DMS79 treated with DMSO at 0.1 percent for 48 hours (cell line): ENCODE measurements around the gene TOX2.

Source experiments
- DNase-seq: peaks from one replicate; lab custom pipeline; 2025; lab: John Stamatoyannopoulos, UW

The TOX2 gene

DNA sequence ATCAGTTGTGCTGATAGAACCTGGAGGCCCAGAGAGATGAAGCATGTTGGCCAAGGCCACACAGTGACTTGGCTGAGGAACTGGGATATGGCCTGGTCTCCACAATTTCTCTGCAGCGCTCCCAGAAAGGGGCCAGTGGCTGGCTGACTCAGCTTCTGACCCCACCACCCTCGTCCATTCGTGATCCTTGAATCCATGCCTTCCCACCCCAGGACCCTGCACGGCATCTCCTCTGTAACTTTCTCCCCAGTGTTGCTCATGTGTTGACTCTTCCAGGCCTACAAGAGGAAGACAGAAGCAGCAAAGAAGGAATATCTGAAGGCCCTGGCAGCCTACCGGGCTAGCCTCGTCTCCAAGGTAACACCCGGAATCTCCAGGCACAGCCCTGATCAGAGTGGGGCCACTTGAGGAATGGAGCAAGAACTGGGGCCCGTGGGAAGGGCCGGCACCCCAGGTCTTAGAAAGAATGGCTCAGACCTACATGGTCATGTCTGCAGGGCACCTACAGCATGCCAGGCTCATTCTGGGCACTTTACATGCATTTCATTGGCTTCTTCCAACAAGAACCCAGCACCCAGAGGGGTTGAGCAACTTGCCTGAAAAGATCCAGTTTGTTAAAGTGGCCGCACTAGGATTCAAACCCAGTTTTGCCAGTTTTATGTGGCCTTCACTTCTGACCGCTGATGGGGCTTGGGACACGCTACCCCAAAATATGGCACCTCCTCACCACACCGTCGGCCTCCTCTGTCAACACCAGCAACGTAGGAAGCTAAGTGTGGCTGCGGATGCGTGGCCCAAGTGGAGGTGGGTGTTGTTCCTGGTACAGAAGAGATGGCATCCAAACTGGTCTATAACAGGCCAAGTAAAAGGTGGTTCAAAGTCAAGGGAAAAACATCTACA, 150.1 kb downstream of the TOX2 start:
- no peak for DNase-seq

DNA sequence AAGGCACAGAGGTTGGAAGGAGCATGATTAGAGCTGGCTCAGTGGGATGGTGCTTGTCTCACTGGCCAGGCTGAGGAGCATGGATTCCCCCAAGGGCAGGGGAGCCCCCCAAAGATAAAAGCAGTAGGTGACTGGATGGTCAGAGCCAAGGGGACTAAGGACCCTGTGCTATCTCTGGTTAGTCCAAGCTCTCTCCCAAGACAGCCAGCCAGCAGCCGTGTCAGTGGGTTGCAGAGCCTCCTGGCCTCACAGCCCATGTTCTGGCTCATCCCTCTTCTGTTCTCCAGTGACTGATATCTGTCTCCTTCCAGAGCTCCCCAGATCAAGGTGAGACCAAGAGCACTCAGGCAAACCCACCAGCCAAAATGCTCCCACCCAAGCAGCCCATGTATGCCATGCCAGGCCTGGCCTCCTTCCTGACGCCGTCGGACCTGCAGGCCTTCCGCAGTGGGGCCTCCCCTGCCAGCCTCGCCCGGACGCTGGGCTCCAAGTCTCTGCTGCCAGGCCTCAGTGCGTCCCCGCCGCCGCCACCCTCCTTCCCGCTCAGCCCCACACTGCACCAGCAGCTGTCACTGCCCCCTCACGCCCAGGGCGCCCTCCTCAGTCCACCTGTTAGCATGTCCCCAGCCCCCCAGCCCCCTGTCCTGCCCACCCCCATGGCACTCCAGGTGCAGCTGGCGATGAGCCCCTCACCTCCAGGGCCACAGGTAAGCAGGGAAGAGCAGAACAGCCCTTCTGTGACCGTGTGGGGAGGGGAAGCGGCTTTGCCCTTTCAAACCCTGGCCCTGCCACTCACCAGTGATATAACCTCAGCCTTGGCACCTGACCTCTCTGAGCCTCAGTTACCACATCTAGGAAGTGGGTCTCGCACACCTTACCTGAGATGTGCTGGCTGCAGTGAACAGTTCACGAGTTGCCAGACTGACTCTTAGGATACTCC, 151.0 kb downstream of the TOX2 start:
- DNase-seq = no peak

DNA sequence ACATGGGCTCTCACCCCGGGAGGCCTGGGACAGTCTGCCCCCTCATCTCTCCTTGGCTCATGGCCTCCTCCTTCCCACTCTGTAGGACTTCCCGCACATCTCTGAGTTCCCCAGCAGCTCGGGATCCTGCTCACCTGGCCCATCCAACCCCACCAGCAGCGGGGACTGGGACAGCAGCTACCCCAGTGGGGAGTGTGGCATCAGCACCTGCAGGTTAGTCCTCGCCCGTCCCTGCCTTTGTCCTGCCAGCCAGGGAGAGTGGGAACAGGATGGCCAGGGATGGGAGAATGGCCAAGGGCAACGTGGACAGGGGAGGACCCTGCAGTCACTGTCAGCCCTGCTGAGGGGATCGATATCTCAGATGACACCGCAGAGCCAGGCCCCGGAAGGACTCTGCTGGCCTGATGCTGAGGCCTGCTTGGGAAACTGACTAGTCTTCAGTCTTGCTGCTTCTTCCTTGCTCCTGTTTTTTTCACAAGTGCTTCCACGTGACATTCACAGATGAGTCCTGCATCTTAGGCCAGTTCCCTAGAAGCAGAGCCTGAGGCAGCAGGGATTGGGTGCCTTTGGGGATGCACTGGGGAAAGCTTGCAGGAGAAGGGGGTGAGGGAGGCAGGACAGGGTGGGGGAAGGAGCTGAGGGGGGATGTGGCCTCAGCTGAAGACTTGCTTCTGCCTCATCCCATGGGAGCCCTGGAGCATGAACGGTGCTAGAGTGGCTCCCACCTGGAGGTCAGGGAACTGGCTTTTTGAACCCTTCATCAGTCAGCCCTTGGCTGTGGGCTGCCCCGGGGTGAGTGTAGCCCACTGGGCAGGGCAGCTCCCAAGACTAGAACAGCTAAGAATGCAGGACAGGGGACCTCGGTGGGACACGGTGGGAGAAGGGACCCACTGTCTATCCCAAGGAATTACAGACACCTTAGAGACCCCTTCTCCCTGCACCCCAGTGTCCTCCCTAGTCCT, 152.3 kb downstream of the TOX2 start:
- DNase-seq = no peak

DNA sequence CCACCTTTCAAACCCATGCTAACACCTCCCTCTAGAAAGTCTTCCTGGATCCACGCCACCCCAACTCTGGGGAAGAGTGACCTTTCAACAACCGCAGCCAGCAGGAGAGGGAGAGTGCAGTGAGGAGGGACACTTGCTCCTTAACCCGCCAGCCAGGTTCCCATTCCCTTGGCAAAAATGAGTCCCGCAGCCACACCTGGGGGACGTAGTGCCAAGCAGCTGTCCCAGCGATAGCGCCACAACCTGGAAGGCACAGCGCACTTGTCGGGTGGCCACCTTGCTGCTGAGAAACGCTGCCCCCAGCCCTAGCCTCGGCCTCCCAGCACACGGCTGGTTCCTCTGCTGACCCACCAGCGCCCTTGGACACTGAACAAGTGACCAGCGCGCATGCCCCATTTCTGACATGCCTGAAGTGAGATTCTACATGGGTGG, 153.0 kb downstream of the TOX2 start:
- DNase-seq = no peak

DNA sequence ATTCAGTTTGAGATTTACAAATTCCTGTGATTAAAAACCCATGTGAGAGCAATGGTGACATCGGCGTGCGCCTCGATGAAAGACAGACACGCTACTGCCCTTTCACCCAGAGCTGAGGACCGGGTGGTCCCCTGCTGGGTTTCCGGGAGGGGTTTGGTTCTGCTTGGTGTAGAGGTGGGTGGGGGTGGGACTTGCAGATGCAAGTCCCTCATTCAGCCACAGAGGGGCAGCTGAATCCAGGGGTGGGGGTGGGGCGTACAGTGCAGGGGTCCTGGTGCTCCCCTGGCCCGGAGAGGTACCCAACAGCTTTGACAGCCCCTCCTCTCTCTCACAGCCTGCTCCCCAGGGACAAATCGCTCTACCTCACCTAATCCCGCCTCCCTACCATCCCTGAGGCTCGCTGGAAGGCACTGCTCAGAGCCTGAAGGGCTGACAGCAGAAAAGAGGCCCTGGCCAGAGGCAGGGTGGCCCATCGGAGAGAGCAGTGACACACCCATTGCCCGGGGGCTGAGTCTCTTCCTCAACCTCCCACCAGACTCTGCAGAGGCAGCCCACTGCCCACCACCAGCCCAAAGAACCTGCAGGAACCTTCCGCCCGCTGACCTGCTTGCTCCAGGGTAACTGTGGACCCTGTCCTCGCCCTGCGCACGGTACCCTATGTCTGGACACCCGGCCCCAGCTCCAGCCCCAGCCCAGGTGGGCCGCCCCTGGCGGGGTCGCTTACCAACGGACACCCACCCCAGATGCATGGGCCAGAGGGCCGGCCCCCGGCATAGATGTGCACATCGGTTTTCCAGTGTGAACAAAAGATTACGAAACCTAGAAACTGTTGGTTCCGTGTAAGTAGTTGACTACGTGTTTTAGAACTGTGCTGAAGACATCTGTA, 153.9 kb downstream of the TOX2 start:
- no peak for DNase-seq

DNA sequence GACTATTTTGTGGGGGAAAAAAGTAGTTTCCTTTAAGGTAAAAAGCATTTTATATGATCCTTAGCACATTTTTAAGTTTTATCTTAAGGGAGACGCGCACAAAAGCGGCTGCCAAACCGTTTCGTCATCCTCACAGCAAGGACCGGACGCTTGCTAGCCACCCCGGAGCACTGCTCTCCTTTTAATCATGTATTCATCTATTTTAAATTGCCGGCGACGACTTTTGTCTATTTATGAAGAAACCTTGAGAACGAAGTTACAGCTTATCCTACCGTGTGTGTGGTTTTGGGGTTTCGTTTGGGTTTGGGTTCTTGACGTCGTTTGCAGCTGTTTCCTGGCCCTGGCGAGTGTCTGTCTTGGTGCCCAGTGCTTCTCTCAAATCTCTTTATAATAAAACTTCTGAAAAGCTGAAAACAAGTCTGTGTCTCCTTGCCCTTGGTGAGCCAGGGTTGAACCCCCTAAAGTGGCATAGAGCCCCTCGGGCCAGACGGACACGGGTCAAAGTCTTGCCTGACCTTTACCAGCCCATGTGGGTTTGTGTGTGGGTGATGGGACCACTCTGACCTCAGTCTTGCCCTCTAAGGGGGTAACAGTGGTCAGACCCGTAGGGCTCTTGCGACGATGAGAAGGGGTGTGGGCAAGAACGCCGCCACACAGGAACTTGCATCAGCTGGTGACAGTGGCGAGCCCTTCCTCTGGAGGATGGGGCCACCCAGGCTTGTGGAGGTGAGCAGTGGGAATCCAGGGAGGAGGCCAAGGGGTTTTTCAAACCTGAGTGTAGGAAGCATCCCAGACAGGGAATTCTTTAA, 154.8 kb downstream of the TOX2 start:
- DNase-seq = no peak

DNA sequence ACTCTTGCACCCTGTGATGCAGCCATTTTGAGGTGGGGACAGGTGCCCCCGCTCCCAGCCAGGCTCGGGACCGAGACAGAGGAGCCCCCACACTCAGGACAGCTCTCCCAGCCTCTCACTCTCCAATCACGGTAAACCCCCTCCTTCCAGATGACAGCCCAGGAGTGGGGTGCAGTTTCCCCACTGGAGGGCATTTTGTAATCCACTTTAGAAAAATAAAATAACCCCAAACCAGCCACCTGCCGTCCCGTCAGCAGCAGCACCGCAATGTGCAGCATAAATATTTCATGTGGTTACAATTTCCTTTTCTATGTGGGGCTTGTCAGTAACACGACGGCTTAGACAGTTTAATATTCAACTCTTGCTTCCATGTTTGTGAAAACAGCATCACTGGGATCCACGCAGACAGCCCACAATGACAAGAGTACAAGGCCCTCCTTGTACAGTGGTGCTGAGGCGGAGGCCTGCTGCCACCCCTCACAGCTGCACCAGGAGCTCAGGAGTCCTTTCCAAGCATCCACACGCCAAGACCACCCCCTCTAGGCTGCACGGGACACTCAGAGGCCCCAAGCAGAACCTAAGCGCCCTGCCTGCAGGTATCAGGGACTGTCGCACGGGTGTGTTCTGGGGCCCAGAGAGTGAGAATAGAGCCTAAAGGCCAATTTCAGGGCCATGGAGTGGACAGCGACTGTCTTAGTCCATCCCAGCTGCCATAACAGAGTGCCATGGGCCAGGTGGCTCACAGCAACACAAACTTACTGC, 155.7 kb downstream of the TOX2 start:
- no peak for DNase-seq

DNA sequence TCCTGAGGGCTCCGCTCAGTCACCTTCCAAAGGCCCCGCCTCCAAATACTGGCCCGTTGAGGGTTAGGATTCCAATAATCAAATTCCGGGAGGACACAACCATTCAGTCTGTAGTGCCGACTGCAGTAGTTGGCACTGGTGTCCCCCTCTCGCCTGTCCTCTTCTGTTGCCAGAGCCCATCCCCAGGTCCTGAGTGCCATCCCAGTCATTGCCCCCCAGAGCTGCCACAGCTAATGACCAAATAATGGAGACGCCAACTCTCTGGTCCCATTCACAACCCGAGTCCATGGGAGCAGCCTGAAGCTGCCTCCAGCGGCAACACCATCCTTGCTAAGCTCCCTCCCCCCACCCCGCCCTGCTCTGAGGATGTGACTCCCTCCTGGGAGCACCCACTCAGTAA, 156.4 kb downstream of the TOX2 start:
- no peak for DNase-seq

DNA sequence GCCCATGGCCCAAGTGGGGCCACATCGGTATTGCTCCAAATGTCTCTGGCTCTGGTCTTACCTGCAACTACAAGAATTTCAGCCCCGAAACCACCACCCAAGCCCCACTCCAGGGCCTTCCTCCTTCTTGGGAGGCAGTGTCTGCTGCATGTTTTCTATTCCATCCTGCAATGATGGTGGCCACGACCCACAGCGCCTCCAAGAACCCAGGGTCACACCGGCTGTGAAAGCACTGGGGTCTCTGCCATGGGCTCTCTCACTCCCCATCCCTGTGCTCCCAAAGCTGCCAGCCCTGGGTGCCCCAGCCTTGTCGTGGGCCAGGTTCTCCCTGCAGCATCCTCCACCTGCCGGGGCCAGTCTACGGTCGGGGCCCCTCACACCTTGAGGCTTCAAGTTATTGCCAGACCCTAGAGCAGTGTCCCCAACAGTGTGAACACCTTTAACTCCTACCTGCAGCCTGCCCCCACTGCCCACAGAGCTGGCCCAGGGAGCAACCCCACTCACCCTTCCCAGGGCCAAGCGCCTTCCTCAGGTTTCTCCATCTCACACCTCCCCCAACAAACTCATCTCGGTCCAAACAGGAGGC, 157.0 kb downstream of the TOX2 start:
- no peak for DNase-seq

DNA sequence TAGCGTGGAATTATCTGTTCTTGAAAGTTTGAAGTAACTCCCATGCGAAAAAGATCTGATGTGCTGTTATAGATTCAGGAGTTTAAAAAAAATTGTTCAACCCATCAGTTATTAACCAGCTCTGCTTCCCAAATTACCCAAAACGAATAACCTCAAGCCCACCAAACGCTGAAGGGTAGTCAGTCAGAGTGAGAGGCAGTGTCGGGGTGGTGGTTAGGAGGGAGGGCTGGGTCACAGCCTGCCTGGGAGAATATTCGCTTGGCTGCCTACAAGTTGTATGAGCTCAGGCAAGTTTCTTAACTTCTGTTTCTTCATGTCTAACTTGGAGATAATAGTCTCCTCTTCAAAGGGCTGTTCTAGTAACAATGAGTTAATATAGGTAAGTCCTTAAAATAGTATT, 157.7 kb downstream of the TOX2 start:
- DNase-seq = no peak

DNA sequence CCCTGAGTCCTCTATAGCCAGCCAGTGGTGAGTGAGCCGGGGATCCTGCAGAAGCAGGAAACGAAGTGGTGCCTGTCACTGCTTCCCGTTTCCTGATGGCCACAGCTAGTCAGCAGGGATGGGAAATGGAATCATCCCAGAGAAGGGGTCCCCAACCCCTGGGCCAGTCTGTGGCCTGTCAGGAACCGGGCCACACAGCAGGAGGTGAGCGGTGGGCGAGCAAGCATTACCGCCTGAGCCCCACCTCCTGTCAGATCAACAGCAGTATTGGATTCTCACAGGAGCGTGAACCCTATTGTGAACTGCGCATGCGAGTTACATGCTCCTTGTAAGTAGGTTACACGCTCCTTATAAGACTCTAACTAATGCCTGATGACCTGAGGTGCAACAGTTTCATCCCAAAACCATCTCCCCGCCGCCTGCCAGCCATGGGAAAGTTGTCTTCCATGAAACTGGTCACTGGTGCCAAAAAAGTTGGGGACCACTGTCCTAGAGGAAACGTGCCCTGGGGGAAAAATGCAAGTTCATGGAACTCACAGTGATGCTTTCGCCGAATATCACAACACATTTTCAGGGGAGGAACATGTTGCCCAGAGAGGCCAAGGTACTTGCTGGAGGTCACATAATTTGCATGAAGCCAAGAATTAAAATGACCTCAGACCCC, 158.5 kb downstream of the TOX2 start:
- DNase-seq = no peak

DNA sequence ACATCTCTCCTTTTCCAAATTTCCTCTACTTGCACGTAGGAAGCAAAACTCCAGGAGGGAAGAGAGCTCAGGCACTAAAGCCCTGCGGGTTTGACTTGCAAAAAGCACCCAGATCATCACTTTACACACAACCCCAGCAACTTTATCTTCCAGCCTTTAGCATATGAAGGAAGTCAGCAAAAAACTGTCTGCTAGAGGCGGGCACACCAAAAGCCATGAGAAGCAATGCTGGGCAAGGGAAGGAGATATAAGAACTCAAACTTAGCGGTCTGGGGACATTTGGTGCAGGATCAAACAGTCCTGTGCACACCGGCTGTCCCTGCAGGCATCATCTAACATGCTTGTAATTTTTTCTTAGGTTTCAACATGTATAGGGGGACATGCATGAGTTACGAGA, 159.0 kb downstream of the TOX2 start:
- DNase-seq = no peak

DNA sequence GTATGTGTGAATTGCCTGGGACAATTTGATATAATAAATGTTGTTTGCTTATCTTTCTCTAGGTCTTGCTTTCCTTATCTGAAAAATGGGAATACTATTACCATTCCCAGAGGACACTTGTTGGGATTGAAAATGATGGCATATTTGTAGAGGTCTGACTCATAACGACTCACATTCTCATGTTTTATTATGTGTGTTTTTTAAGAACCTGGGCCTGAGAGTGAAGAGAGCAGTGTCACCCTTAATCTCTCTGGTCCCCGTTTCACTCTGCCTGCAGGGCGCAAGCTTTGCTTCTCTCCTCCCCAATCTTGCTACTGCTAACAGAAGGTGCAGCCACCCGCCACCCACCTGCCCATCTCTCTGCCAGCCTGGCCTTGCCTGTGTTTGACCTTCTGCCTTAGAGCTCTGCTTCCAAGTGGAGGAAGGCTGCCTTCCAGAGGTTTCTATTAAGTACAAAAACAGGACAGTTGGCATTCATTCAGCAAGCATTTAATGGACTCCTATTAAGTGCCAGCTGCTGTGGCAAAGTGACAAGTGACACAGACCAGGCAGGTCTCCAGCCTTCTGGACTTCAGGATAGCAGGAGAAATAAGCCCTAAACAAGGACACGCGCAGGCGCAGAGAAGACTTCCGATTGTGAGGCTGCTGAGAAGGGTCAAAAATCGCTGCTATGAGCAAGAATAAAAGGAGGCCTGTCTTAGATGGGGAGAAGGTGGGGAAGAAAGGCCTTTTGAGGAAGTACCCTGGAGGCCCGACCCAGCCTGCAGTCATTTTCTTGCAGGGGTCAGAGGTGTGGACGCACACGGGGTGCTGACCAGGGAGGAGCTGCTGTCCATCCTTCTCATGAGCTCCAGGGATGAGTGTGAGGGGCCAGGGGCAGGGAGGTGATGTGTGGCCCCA, 159.8 kb downstream of the TOX2 start:
- DNase-seq = peak; percentile 55

DNA sequence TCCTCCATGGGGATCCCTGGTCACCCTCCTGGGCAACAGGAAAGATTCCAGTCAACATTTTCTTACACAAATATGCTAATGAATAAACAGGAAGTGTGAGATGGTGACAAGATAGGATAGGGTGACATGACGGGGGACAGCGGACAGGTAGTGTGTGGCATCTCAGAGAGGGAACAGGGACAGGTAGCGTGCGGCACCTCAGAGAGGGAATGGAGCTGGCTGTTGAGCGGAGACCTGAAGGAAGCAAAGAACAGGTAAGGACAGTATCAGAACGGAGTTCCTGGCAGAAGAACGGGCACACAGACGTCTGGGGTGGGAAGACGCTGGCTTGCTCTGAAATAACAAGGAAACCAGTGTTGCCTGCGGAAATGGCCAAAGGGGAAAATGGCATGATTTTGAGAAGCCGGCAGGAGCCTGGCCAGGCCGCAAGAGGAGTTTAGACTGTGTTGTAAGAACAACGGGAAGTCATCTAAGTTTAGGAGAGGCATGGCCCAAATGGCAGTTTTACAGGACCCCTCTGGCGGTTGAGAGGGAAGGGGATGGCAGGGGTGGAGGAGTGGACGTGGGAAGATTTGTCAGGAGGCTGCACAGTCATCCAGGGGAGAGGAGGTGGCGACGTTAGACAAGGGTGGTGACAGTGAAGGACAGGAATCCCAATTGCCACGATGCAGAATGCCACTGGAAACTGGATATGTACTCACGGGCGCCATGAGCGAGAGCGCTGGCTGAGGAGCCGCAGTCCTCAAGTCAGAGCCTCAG, 160.7 kb downstream of the TOX2 start:
- DNase-seq = no peak

DNA sequence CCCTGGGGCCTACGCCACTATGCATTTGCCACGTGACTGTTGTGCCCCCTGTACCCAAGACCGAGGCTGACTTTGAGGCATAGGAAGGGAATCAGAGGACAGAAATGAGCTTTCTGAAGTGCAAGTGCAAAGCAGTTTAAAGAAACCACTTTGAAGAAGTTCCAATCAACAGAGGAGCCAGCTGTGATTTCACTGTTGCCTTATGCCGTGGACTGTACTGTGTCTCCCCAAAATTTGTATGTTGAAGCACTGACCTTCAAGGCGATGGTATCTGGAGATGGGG, 161.2 kb downstream of the TOX2 start:
- DNase-seq = no peak

DNA sequence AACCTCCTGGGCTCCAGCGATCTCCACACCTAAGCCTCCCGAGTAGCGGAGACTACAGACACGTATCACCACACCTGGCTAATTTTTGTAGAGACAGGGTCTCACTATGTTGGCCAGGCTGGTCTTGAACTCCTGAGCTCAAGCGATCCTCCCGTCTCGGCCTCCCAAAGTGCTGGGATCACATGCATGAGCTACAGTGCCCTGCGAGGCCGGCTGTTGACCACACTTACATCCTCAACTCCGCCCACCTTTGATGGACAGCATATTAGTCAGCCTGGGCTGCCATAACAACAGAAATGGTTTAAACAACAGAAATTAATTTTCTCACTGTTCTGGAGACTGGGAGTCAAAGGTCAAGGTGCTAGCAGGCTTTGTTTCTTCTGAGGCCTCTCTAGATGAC, 164.6 kb downstream of the TOX2 start:
- DNase-seq = no peak

DNA sequence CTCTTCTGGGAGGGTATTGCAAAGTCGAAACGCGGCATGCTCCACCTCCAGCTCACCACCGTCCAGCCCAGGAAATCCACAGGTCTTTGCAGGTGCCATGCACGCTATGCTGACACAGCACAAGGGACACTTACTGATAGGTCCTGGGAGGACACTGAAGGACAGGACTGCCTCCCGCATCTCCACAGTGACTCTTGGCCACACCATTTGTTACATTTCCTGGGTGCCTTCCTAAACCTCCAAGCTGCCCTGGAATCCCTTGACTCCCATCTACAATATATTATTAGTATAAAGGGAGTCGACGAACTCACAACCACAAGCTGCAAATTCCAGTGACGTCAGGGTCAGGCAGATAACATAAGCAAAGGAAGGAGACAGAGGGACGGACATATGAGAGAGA, 165.4 kb downstream of the TOX2 start:
- DNase-seq = no peak
